NCI-H2196 treated with DMSO at 0.1 percent for 48 hours (cell line): ENCODE results near the gene GPR25.

ENCODE experiments used
- DNase-seq: peaks from one replicate; lab custom pipeline; 2025; ENCODE audit not compliant: unreplicated experiment; lab: John Stamatoyannopoulos, UW

The GPR25 gene

GRCh38 chr1:200894712-200895442 lies 22.1 kb downstream of the GPR25 start, which contains the start of gene INAVA:
Gene INAVA (plus strand): TSS chr1:200894900. CDS start chr1:200898401, 3,501 bp downstream.
- no peak for DNase-seq

GRCh38 chr1:200895443-200895789 lies 22.6 kb downstream of the GPR25 start:
- DNase-seq = no peak

- no peak for DNase-seq
Observed at GRCh38 chr1:200895801-200896530, 23.2 kb downstream of the GPR25 start.

- DNase-seq = no peak
Observed at GRCh38 chr1:200896531-200897196, 23.9 kb downstream of the GPR25 start.

- DNase-seq = no peak
Observed at GRCh38 chr1:200897259-200897658, 24.5 kb downstream of the GPR25 start.

- DNase-seq = no peak
Observed at GRCh38 chr1:200899015-200899386, 26.2 kb downstream of the GPR25 start.

GRCh38 chr1:200899451-200899915 lies 26.7 kb downstream of the GPR25 start:
- no peak for DNase-seq

- no peak for DNase-seq
Observed at GRCh38 chr1:200899954-200900867, 27.4 kb downstream of the GPR25 start.

- no peak for DNase-seq
Observed at GRCh38 chr1:200900877-200901276, 28.1 kb downstream of the GPR25 start.

- DNase-seq = no peak
Observed at GRCh38 chr1:200901350-200901749, 28.6 kb downstream of the GPR25 start.

- no peak for DNase-seq
Observed at GRCh38 chr1:200901796-200902444, 29.1 kb downstream of the GPR25 start.

- no peak for DNase-seq
Observed at GRCh38 chr1:200903793-200904192, 31.0 kb downstream of the GPR25 start.

GRCh38 chr1:200904772-200905171 lies 32.0 kb downstream of the GPR25 start:
- no peak for DNase-seq

- DNase-seq = no peak
Observed at GRCh38 chr1:200905411-200906052, 32.8 kb downstream of the GPR25 start.

- DNase-seq = no peak
Observed at GRCh38 chr1:200906491-200906890, 33.7 kb downstream of the GPR25 start.

GRCh38 chr1:200907611-200908097 lies 34.9 kb downstream of the GPR25 start:
- no peak for DNase-seq

- no peak for DNase-seq
Observed at GRCh38 chr1:200908191-200908868, 35.5 kb downstream of the GPR25 start.

GRCh38 chr1:200909071-200909470 lies 36.3 kb downstream of the GPR25 start:
- no peak for DNase-seq

- DNase-seq = no peak
Observed at GRCh38 chr1:200909757-200910239, 37.0 kb downstream of the GPR25 start.
